ENCODE measurements around the gene CUX1. TPM values are rescaled to one million over a fixed set of nuclear protein-coding genes. Genes with fewer than 3 reads are reported as not detected.

The CUX1 gene
- total RNA-seq, 1 donor from 2014 or later, result 50.6 TPM

DNA sequence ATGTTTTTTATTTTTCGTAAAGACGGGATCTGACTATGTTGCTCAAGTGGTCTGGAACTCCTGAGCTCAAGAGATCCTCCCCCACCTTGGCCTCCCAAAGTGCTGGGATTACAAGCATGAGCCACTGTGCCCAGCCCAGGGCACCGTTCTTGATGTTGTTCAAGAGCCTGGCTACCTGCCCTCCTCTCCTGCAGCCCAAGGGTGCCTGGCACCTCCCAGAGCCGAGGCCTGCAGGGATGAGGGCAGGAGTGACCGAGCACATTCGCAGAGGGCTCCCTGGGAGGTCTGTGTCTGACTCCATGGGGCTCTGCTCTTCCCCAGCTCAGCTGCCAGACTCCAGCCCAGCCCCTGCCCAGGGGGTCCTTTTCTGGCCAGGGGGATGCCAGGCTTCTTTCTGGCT, 484.6 kb downstream of the CUX1 start:
- Mint-ChIP-seq H3K4me1 (ENCODE audit: low read depth, unreplicated experiment) (no peaks in the 10 kb centered on the region), H3K4me3 (ENCODE audit: unreplicated experiment) (no peak overlapping the region), H3K27me3 (ENCODE audit: low read depth, unreplicated experiment) (peaks cover 13% of the 10 kb centered on the region), H3K36me3 (ENCODE audit: low read depth, unreplicated experiment) (peaks cover 3% of the 10 kb centered on the region), H3K9me3 (ENCODE audit: unreplicated experiment) (no peaks in the 10 kb centered on the region), H3K27ac (ENCODE audit: unreplicated experiment) (no peak overlapping the region)
- H4K20me1 ChIP-seq (ENCODE audit: insufficient read depth, low read length), result no peaks in the 10 kb centered on the region
- peaks cover 6% of the 10 kb centered on the region for H3K27me3 ChIP-seq (ENCODE audit: insufficient read depth, low read length)
- H3K4me2 ChIP-seq (ENCODE audit: low read length), result no peak overlapping the region
- H3K27ac ChIP-seq (ENCODE audit: low read depth, low read length), result no peak overlapping the region
- no peak for TF ChIP-seq EZH2 (IDR thresholded peaks at IDR 0.05; ENCODE audit: insufficient read depth, low read length)
- TF ChIP-seq, protein P1, sequence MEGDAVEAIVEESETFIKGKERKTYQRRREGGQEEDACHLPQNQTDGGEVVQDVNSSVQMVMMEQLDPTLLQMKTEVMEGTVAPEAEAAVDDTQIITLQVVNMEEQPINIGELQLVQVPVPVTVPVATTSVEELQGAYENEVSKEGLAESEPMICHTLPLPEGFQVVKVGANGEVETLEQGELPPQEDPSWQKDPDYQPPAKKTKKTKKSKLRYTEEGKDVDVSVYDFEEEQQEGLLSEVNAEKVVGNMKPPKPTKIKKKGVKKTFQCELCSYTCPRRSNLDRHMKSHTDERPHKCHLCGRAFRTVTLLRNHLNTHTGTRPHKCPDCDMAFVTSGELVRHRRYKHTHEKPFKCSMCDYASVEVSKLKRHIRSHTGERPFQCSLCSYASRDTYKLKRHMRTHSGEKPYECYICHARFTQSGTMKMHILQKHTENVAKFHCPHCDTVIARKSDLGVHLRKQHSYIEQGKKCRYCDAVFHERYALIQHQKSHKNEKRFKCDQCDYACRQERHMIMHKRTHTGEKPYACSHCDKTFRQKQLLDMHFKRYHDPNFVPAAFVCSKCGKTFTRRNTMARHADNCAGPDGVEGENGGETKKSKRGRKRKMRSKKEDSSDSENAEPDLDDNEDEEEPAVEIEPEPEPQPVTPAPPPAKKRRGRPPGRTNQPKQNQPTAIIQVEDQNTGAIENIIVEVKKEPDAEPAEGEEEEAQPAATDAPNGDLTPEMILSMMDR (IDR thresholded peaks at IDR 0.05; ENCODE audit: insufficient read depth, low read depth, low read length), result no peak
- H3K36me3 ChIP-seq (ENCODE audit: insufficient read depth, low read length), result no peaks in the 10 kb centered on the region
- FAIRE-seq, result no peak
- H3K79me2 ChIP-seq (ENCODE audit: insufficient read depth, low read length), result no peaks in the 10 kb centered on the region
- no peak overlapping the region for H2AFZ ChIP-seq (ENCODE audit: low read depth, low read length)
- H3K9ac ChIP-seq (ENCODE audit: low read length), result no peak overlapping the region
- no peaks in the 10 kb centered on the region for H3K9me3 ChIP-seq (ENCODE audit: insufficient read depth, low read depth, low read length)
- peaks cover 6% of the 10 kb centered on the region for H3K4me1 ChIP-seq (ENCODE audit: insufficient read depth, low read length)
- no peak overlapping the region for H3K4me3 ChIP-seq (ENCODE audit: insufficient read depth, low read depth, low read length)
- DNase-seq (ENCODE audit: low read depth), result no peak

DNA sequence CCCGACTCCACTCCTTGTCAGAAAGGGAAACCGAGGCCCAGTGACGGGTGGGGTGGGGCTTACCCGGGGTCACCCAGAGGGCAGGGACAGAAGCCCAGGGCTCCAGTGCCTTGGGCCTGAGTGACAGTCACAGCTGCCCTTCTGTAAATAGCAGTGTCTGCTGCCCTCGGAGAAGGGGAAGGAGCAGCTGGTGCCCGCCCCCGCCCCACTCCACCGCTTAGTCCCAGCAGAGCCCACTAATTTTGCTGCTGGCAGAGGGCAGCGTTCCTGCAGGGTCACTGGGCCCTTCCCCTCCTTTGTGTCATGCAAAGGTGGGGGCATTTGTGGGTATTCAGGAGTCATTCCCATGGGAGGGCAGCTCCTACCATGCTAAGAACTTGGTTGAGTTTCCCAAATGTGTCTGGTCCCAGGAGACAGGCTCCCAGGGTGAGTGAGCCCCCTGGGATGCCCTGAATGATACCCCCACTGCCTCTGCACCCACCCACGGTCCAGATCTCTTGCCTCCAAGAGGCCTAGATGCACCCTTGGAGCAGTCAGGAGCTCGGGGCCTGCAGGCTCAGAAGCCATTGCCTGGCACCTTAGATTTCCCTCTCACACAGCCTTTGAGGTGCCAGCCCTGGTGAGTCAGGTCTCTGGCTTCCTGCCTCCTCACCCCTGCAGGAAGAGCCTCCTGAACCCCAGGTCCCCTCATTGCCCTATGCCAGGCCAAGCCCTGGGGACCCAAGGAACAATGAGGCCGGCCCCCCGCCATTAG, 486.4 kb downstream of the CUX1 start:
- Mint-ChIP-seq H3K27ac (ENCODE audit: unreplicated experiment) (no peak overlapping the region), H3K27me3 (ENCODE audit: low read depth, unreplicated experiment) (peaks cover 7% of the 10 kb centered on the region), H3K4me1 (ENCODE audit: low read depth, unreplicated experiment) (peaks cover 2% of the 10 kb centered on the region), H3K9me3 (ENCODE audit: unreplicated experiment) (no peaks in the 10 kb centered on the region), H3K4me3 (ENCODE audit: unreplicated experiment) (no peak overlapping the region), H3K36me3 (ENCODE audit: low read depth, unreplicated experiment) (no peaks in the 10 kb centered on the region)
- no peaks in the 10 kb centered on the region for H3K79me2 ChIP-seq (ENCODE audit: insufficient read depth, low read length)
- DNase-seq (ENCODE audit: low read depth), result no peak
- H3K4me2 ChIP-seq (ENCODE audit: low read length), result no peak overlapping the region
- peaks cover 13% of the 10 kb centered on the region for H3K4me1 ChIP-seq (ENCODE audit: insufficient read depth, low read length)
- no peak for TF ChIP-seq EZH2 (IDR thresholded peaks at IDR 0.05; ENCODE audit: insufficient read depth, low read length)
- TF ChIP-seq, protein P1 (IDR thresholded peaks at IDR 0.05; ENCODE audit: insufficient read depth, low read depth, low read length), result no peak
- no peak overlapping the region for H3K27ac ChIP-seq (ENCODE audit: low read depth, low read length)
- FAIRE-seq, result no peak
- no peak overlapping the region for H2AFZ ChIP-seq (ENCODE audit: low read depth, low read length)
- no peaks in the 10 kb centered on the region for H4K20me1 ChIP-seq (ENCODE audit: insufficient read depth, low read length)
- H3K9ac ChIP-seq (ENCODE audit: low read length), result no peak overlapping the region
- no peaks in the 10 kb centered on the region for H3K36me3 ChIP-seq (ENCODE audit: insufficient read depth, low read length)
- no peak overlapping the region for H3K4me3 ChIP-seq (ENCODE audit: insufficient read depth, low read depth, low read length)
- H3K27me3 ChIP-seq (ENCODE audit: insufficient read depth, low read length), result peaks cover 6% of the 10 kb centered on the region
- no peaks in the 10 kb centered on the region for H3K9me3 ChIP-seq (ENCODE audit: insufficient read depth, low read depth, low read length)

DNA sequence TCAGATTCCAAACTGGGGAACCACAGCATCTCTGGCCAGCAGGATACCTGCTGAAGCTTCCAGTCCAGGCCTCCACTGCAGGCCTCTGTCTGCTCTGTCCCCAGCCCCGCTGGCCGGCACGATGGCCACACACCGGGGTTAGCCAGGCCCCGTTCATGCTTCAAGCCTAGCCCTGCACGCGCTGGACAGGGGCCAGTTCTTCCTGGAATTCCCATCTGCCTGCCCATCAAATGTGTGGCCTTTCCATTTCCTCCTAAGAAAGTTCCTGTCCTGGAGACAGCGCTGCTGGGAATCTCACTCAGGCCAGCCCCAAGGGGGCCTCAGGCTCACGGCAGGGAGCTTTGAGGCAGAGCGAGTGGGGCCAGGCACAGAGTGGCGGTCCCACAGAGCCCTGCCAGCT, 487.2 kb downstream of the CUX1 start:
- Mint-ChIP-seq H3K4me3 (ENCODE audit: unreplicated experiment) (no peak overlapping the region), H3K9me3 (ENCODE audit: unreplicated experiment) (no peaks in the 10 kb centered on the region), H3K27me3 (ENCODE audit: low read depth, unreplicated experiment) (peaks cover 7% of the 10 kb centered on the region), H3K27ac (ENCODE audit: unreplicated experiment) (no peak overlapping the region), H3K4me1 (ENCODE audit: low read depth, unreplicated experiment) (peaks cover 2% of the 10 kb centered on the region), H3K36me3 (ENCODE audit: low read depth, unreplicated experiment) (no peaks in the 10 kb centered on the region)
- DNase-seq (ENCODE audit: low read depth), result no peak
- Histone ChIP-seq H3K4me3 (ENCODE audit: insufficient read depth, low read depth, low read length) (no peak overlapping the region), H3K9ac (ENCODE audit: low read length) (no peak overlapping the region), H3K9me3 (ENCODE audit: insufficient read depth, low read depth, low read length) (no peaks in the 10 kb centered on the region), H3K36me3 (ENCODE audit: insufficient read depth, low read length) (no peaks in the 10 kb centered on the region), H3K27me3 (ENCODE audit: insufficient read depth, low read length) (peaks cover 5% of the 10 kb centered on the region), H4K20me1 (ENCODE audit: insufficient read depth, low read length) (no peaks in the 10 kb centered on the region), H3K4me2 (ENCODE audit: low read length) (no peak overlapping the region), H2AFZ (ENCODE audit: low read depth, low read length) (no peak overlapping the region), H3K79me2 (ENCODE audit: insufficient read depth, low read length) (no peaks in the 10 kb centered on the region), H3K4me1 (ENCODE audit: insufficient read depth, low read length) (peaks cover 13% of the 10 kb centered on the region), H3K27ac (ENCODE audit: low read depth, low read length) (no peak overlapping the region)
- no peak for FAIRE-seq
- TF ChIP-seq, protein P1 (IDR thresholded peaks at IDR 0.05; ENCODE audit: insufficient read depth, low read depth, low read length), result no peak
- TF ChIP-seq EZH2 (IDR thresholded peaks at IDR 0.05; ENCODE audit: insufficient read depth, low read length), result no peak

Data from astrocyte (in vitro differentiated cells and primary cell).